CD4-positive, alpha-beta T cell (primary cell): ENCODE results near the gene TMEM139. TPM values are rescaled to one million over a fixed set of nuclear protein-coding genes. Genes with fewer than 3 reads are reported as not detected.
"Not testable (repeated sequence)": the region's sequence is repeated elsewhere in the genome, so short reads cannot be mapped to it uniquely, and the experiment has no call there.

Experiments used
- ATAC-seq: fragments of 200-7000 bp; cut with Tn5 transposase; one replicate; pipeline ENCODE4 v1.10.0; 2022; ENCODE audit warnings: mild to moderate bottlenecking; ENCODE audit not compliant: poor library complexity
- CTCF ChIA-PET: fragments of 350-600 bp; sonication (Branson Sonifier 250); formaldehyde crosslinking; loops from one replicate; lab custom pipeline; 2021; ENCODE audit warnings: antibody characterized with exemption, inconsistent platforms; lab: Charles Lee
- POLR2A ChIA-PET: fragments of 350-600 bp; sonication (Branson Sonifier 250); formaldehyde crosslinking; loops from one replicate; lab custom pipeline; 2021; ENCODE audit warnings: antibody characterized with exemption, inconsistent platforms; lab: Charles Lee
- DNase-seq, 14 experiments: peaks; one replicate each; pipeline ENCODE4 v3.0.0-alpha.2; 2013 to 2020; ENCODE audit warnings: mixed read lengths in 2 of 14
- H3K27ac ChIP-seq, 2 donors: one replicate each; pipeline versions ENCODE4 v1.5.1 to v1.7.0; 2013; ENCODE audit warnings: low read length in 2 of 2, low read depth in 1 of 2, mild to moderate bottlenecking in 1 of 2
- H3K27me3 ChIP-seq, 2 experiments: 1 replicate in 1 of 2; 2 replicates in 1 of 2; pipeline versions ENCODE4 v1.6.1 to v1.7.0; 2013; ENCODE audit warnings: low read length in 2 of 2, control low read depth in 1 of 2, mild to moderate bottlenecking in 1 of 2, moderate library complexity in 1 of 2; ENCODE audit not compliant: insufficient read depth in 2 of 2, control insufficient read depth in 1 of 2
- H3K36me3 ChIP-seq: one replicate; pipeline ENCODE4 v1.6.1; 2013; ENCODE audit warnings: low read length, control low read depth; ENCODE audit not compliant: insufficient read depth
- H3K4me1 ChIP-seq: one replicate; pipeline ENCODE4 v1.6.1; 2013; ENCODE audit warnings: low read length, control low read depth; ENCODE audit not compliant: insufficient read depth
- H3K4me3 ChIP-seq: one replicate; pipeline ENCODE4 v1.5.1; 2013; ENCODE audit warnings: mild to moderate bottlenecking, low read length, moderate library complexity
- H3K9me3 ChIP-seq, 2 experiments: 1 replicate in 1 of 2; 2 replicates in 1 of 2; pipeline versions ENCODE4 v1.6.1 to v1.7.0; 2013; ENCODE audit warnings: low read length in 2 of 2, mild to moderate bottlenecking in 2 of 2, control low read depth in 1 of 2, moderate library complexity in 1 of 2; ENCODE audit not compliant: control insufficient read depth in 1 of 2, insufficient read depth in 1 of 2
- H3K27ac Mint-ChIP-seq: one replicate; pipeline ENCODE4 v1.8.0; 2020; ENCODE audit warnings: mixed read lengths
- H3K27me3 Mint-ChIP-seq: one replicate; pipeline ENCODE4 v1.8.0; 2021; ENCODE audit warnings: mixed read lengths
- H3K36me3 Mint-ChIP-seq: one replicate; pipeline ENCODE4 v1.8.0; 2021; ENCODE audit warnings: low read depth, mixed read lengths
- H3K4me1 Mint-ChIP-seq: one replicate; pipeline ENCODE4 v1.8.0; 2021; ENCODE audit warnings: low read depth, mixed read lengths
- H3K4me3 Mint-ChIP-seq: one replicate; pipeline ENCODE4 v1.8.0; 2020; ENCODE audit warnings: mild to moderate bottlenecking, mixed read lengths
- H3K9me3 Mint-ChIP-seq: one replicate; pipeline ENCODE4 v1.8.0; 2020; ENCODE audit warnings: mixed read lengths
- intact Hi-C, 2 experiments: fragments of 100-400 bp; cut with DNase I in 1 of 2; cut with micrococcal nuclease in 1 of 2; formaldehyde crosslinking; loops; one replicate each; pipeline versions ENCODE4 v1.15.1 to v1.9.0; 2023 to 2025; cut with DNase I, micrococcal nuclease
- total RNA-seq, 174 experiments: library from RNA in 2 of 174; stranded (reverse) in 2 of 174; gene quantifications; one replicate each; pipeline ENCODE4 v1.2.3 and lab custom pipeline; 2021 to 2026
- TF ChIP-seq, protein P1 (sequence below): fragments of 200-600 bp; IDR thresholded peaks from one replicate; pipeline ENCODE4 v1.8.0; 2022; ENCODE audit warnings: antibody characterized with exemption, mild to moderate bottlenecking

TMEM139 gene
- total RNA-seq, 2 experiments from 2014 or later = 0.20 to 0.27 TPM

DNA sequence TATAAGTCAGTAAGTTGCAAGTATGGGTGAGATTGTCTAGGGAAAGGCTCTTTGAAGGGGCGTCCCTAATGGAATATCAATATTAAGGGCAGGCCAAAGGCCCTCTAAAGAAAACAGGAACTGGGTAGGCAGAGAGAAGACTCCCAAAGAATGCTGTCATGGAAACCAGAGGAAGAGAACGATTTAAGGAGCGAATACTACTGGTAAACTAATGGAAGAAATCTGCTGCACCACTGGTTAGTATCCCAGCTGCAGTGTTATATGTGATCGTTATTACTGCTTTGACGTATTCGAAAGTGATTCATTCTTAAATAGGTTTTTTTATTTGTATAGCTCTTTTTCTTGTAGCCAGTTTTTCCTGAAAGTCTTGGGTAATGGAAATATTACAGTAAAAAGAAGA lies 4.7 kb downstream of the TMEM139 start:
- H3K4me1 Mint-ChIP-seq = peaks cover 62% of the 10 kb centered on the region

DNA sequence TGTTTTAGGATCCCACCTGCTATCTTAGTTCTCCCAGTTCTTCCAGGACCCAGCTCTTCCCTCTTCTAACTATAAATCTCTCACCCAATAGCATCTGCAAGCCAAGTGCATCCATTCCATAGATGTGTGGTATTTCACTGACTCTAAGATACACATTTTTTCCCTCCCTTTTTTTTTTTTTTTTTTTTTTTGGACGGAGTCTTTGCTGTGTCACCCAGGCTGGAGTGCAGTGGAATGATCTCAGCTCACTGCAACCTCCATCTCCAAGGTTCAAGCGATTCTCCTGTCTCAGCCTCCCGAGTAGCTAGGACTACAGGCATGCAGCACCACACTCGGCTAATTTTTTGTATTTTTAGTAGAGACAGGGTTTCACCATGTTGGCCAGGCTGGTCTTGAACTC lies 5.1 kb downstream of the TMEM139 start:
- Mint-ChIP-seq H3K4me1 (peaks cover 63% of the 10 kb centered on the region), H3K27ac (peak overlapping the region; percentile 88), H3K4me3 (peak overlapping the region; percentile 96), H3K36me3 (peaks cover 59% of the 10 kb centered on the region)
- Histone ChIP-seq H3K36me3 (peaks cover 45% of the 10 kb centered on the region), H3K4me1 (peaks cover 30% of the 10 kb centered on the region), H3K4me3 (peak overlapping the region; percentile 95)
- not testable (repeated sequence) for H3K9me3 Mint-ChIP-seq, H3K27ac ChIP-seq, H3K27me3 Mint-ChIP-seq, DNase-seq, ATAC-seq, H3K27me3 ChIP-seq, H3K9me3 ChIP-seq
- CTCF ChIA-PET = interaction anchor here (0.9 to 1.5 kb wide), 5 partner anchors 10 to 75 kb away, joined by 3 to 11 read pairs (median 5); no protein-coding TSS in a partner anchor
- intact Hi-C loops = loop anchor here in 1 of 2 experiments (2.0 to 10.0 kb wide), 4 partner anchors 91 to 615 kb away; partner anchors contain the start of genes EPHA1, EPHB6, TCAF1 and ZYX
- POLR2A ChIA-PET = interaction anchor here (1.2 to 3.6 kb wide), 4 partner anchors 11 to 118 kb away, joined by 3 to 17 read pairs (median 5); partner anchors contain the start of gene ZYX

More for the DNA sequence above, 4.7 kb downstream of the TMEM139 start:
- Histone ChIP-seq H3K27ac (no peak overlapping the region), H3K9me3 (no peaks in the 10 kb centered on the region), H3K36me3 (peaks cover 40% of the 10 kb centered on the region), H3K4me1 (peaks cover 31% of the 10 kb centered on the region), H3K27me3 (no peaks in the 10 kb centered on the region), H3K4me3 (peak overlapping the region; percentile 95)
- Mint-ChIP-seq H3K4me3 (peak overlapping the region; percentile 96), H3K27ac (peak overlapping the region; percentile 88), H3K9me3 (no peaks in the 10 kb centered on the region), H3K36me3 (peaks cover 54% of the 10 kb centered on the region), H3K27me3 (no peaks in the 10 kb centered on the region)
- CTCF ChIA-PET = interaction anchor here (0.9 to 1.5 kb wide), 5 partner anchors 10 to 74 kb away, joined by 3 to 11 read pairs (median 5); no protein-coding TSS in a partner anchor
- TF ChIP-seq, protein P1, sequence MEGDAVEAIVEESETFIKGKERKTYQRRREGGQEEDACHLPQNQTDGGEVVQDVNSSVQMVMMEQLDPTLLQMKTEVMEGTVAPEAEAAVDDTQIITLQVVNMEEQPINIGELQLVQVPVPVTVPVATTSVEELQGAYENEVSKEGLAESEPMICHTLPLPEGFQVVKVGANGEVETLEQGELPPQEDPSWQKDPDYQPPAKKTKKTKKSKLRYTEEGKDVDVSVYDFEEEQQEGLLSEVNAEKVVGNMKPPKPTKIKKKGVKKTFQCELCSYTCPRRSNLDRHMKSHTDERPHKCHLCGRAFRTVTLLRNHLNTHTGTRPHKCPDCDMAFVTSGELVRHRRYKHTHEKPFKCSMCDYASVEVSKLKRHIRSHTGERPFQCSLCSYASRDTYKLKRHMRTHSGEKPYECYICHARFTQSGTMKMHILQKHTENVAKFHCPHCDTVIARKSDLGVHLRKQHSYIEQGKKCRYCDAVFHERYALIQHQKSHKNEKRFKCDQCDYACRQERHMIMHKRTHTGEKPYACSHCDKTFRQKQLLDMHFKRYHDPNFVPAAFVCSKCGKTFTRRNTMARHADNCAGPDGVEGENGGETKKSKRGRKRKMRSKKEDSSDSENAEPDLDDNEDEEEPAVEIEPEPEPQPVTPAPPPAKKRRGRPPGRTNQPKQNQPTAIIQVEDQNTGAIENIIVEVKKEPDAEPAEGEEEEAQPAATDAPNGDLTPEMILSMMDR = no peak
- DNase-seq (no peak), ATAC-seq (no peak)
- intact Hi-C loops = loop anchor here in 1 of 2 experiments (2.0 to 10.0 kb wide), 3 partner anchors 91 to 435 kb away; partner anchors contain the start of genes EPHA1, EPHB6 and ZYX
- POLR2A ChIA-PET = interaction anchor here (1.2 to 3.6 kb wide), 4 partner anchors 10 to 119 kb away, joined by 3 to 17 read pairs (median 5); partner anchors contain the start of gene ZYX

DNA sequence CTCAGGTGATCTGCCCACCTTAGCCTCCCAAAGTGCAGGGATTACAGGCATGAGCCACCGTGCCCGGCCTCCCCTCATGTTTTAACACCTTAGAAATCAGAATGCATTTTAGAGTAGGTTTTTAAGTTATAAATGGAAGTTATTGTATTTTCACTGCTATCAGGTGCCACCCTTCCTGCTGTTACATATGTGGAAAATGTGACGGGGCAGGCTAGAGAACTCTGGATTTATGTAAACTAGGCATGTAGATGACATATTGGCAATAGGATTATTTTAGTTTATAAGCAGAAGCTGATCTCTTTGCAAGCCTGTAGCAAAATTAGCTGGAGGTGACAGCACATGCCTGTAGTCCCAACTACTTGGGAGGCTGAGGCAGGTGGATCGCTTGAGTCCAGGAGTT lies 5.5 kb downstream of the TMEM139 start:
- H3K27ac ChIP-seq = no peak overlapping the region
- TF ChIP-seq, protein P1 = no peak
- ATAC-seq = no peak
- ChIA-PET CTCF (interaction anchor here (0.9 to 4.1 kb wide), 6 partner anchors 9 to 75 kb away, joined by 3 to 19 read pairs (median 6); no protein-coding TSS in a partner anchor), POLR2A (interaction anchor here (1.2 kb wide), 3 partner anchors 11 to 118 kb away, joined by 3 to 6 read pairs (median 4); no protein-coding TSS in a partner anchor)
- no peaks in the 10 kb centered on the region for H3K27me3 Mint-ChIP-seq
- intact Hi-C loops = loop anchor here in 1 of 2 experiments (10.0 kb wide), 1 partner anchor 615 kb away; the partner anchor contains the start of gene TCAF1
- no peaks in the 10 kb centered on the region for H3K9me3 Mint-ChIP-seq
- H3K9me3 ChIP-seq = no peaks in the 10 kb centered on the region
- H3K4me1 ChIP-seq = peaks cover 30% of the 10 kb centered on the region
- H3K4me3 ChIP-seq = peak overlapping the region; percentile 95
- H3K36me3 Mint-ChIP-seq = peaks cover 63% of the 10 kb centered on the region
- H3K36me3 ChIP-seq = peaks cover 49% of the 10 kb centered on the region
- H3K4me1 Mint-ChIP-seq = peaks cover 66% of the 10 kb centered on the region
- H3K4me3 Mint-ChIP-seq = peak overlapping the region; percentile 96
- peak overlapping the region; percentile 88 for H3K27ac Mint-ChIP-seq
- no peak for DNase-seq
- no peaks in the 10 kb centered on the region for H3K27me3 ChIP-seq
